IPS DF 4.7 (cell line): Measurements from ENCODE around the gene FAT2.

ENCODE experiments used
- DNase-seq: peaks from one replicate; pipeline ENCODE4 v3.0.0-alpha.2; 2013; ENCODE audit warnings: low spot score; ENCODE audit errors: extremely low read depth

FAT2 gene, protein sequence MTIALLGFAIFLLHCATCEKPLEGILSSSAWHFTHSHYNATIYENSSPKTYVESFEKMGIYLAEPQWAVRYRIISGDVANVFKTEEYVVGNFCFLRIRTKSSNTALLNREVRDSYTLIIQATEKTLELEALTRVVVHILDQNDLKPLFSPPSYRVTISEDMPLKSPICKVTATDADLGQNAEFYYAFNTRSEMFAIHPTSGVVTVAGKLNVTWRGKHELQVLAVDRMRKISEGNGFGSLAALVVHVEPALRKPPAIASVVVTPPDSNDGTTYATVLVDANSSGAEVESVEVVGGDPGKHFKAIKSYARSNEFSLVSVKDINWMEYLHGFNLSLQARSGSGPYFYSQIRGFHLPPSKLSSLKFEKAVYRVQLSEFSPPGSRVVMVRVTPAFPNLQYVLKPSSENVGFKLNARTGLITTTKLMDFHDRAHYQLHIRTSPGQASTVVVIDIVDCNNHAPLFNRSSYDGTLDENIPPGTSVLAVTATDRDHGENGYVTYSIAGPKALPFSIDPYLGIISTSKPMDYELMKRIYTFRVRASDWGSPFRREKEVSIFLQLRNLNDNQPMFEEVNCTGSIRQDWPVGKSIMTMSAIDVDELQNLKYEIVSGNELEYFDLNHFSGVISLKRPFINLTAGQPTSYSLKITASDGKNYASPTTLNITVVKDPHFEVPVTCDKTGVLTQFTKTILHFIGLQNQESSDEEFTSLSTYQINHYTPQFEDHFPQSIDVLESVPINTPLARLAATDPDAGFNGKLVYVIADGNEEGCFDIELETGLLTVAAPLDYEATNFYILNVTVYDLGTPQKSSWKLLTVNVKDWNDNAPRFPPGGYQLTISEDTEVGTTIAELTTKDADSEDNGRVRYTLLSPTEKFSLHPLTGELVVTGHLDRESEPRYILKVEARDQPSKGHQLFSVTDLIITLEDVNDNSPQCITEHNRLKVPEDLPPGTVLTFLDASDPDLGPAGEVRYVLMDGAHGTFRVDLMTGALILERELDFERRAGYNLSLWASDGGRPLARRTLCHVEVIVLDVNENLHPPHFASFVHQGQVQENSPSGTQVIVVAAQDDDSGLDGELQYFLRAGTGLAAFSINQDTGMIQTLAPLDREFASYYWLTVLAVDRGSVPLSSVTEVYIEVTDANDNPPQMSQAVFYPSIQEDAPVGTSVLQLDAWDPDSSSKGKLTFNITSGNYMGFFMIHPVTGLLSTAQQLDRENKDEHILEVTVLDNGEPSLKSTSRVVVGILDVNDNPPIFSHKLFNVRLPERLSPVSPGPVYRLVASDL (N-terminal part only)

DNA sequence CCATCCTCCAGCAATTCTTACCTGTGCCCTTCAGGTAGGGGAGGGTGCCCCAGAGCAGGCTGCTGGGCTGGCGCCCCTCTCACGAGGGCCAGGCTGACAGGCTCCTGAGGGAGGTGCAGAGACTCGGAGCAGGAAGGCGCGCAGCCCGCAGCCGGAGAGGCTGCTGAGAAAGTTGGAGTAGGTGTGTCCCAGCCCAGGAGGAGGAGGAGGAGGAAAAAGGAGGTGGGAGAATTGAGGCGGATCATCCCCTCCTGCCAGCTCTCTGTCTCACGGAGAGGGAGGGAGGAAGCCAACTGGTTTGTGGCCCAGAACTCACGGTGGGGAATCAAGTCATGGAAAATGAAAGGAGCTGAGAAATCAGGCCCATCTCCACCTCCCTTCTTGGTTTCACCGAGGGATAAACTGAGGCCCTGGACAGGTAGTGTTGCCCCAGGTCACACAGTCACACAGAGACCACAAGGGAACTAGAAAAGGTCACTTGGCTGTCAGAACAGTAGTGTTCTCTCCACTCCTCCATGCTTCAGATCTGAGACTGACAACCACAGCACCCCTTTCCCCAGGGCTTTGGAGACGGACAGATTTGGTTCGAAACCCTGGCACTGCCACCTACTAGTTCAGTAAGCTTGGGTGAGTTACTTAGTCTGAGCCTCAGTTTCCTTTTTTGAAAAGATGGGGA is at the start of gene FAT2:
Gene FAT2 (minus strand): TSS at position 188 of the 676 bp plus-strand sequence. CDS start 22,400 bp downstream, outside the sequence.
- no peak for DNase-seq

DNA sequence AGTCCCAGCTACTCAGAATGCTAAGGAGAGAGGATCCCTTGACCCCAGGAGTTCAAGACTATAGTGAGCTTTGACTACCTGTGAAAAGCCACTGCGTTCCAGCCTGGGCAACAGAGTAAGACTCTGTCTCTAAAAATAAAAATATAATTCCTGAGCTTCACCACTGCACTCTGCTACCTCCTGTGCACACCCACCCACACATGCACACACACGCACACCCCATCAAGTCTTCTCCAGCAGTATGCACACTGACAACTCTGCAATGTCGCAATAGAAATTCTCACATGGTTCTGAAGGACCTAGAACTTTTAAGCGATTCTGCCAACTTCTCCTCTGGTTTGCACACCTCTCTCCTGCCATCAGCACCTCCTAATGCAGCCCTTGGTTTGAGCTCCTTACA is 47.5 kb upstream of the FAT2 start:
- no peak for DNase-seq

DNA sequence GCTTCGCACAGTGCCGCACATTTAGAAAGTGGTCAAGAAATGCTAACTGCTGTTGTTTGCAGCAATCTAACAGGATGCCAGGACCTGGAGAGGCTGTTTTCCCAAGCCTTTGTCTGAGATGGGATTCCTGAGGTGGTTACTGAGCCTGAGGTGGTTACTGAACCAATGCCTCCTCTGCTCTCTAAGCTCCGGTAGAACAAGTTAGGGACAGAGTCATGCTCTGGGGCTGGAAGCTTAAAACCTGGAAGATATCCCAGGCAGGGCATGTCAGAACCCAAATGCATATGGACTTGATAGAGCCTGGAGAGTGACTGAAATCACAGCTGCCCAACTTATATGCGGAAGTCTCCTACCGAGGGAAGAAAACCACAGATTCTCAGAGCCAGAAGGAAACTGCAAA is 46.5 kb upstream of the FAT2 start:
- DNase-seq: no peak

DNA sequence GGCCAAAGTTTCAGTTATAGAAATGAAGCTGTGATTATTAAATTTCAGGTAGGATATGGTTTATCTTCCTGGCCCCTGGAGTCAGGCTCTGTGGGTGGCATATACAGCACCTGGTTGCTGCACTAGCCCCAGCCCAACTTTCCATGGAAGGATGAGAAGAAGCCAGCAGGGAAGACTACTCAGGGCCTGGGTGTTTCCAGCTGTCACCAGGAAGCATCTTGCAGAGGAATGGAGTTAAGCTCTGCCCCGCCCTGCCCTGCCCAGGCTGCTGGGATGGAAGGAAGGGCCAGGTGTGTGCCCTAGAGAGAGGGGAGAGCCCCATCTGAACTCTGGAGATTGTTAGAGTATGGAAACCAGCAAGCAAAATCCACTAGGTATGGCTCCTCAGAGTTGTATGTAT is 42.8 kb upstream of the FAT2 start:
- no peak for DNase-seq

DNA sequence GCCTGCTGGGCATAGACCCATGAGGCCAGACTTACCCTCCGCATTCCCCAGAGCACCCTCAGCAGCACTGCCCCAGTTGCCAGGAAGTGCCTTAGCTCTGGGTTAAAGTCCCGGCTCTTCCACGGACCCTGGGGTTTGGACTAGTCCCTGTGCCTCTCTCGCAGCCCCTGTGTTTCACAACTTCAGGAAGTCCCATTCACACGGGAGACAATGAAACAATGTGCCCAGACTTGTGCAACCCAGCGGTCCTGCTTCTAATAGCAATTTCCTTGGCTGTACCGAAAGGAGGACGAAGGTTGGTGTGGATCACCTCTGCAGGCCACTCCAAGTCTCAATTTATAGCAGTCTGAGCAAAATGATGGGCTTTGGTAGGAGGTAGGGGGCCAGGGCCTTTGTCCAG is 41.8 kb upstream of the FAT2 start:
- no peak for DNase-seq

DNA sequence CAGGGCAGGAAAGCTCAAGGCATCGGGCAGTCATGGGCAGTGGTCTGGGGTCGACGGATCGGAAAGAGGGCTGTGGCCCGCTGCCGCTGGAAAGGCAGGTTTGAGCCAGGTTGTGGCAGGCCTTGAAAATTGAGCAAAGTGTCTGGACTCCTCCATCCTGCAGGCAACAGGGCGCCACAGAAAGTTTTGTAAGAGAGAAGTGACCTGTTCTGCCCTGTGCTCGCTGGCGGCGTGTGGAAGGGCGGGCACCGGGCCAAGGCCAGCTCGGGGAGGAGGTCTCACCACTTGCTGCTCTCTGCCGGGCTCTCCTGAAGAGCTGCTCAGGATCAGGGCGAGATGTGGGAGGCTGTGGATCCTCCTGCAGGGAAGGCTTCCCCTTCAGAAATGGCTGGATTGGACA is 41.4 kb upstream of the FAT2 start:
- no peak for DNase-seq

DNA sequence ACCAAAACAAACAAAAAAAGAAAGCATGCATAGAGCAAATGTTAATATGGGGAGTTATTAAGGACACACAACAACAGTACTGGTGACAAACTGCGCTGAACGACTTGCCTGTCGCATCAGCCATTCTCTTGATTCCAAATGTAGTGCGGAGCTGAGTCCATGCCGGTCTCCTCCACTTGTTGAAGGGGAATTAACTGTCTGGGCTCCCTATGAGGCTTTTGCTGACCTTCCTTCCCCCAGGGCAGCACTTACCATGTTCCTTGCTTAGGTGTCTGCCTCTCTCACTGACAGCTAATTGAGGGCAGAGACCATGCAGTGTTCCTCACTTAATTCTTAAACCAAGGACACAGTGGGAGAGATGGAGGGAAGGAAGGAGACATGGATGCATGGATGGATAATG is 40.8 kb upstream of the FAT2 start:
- no peak for DNase-seq

DNA sequence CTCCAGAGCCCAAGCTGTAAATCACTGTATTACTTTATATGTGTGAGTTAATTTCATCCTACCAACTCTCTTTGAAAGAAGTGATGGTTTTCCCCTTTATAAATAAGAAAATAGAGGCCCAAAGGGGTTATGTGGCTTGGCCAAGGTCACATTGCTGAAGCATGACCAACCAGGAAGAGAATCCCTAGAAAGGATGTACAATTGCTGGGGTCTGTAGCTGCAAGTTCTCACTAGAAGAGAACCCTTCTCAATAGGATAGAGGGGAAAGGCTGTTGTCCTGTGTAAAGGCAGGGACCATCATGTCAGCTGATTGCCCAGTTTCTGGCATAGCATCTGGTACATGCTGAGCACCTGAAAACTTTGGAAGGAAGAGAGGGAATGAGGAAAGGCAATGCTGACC is 39.0 kb upstream of the FAT2 start:
- no peak for DNase-seq

DNA sequence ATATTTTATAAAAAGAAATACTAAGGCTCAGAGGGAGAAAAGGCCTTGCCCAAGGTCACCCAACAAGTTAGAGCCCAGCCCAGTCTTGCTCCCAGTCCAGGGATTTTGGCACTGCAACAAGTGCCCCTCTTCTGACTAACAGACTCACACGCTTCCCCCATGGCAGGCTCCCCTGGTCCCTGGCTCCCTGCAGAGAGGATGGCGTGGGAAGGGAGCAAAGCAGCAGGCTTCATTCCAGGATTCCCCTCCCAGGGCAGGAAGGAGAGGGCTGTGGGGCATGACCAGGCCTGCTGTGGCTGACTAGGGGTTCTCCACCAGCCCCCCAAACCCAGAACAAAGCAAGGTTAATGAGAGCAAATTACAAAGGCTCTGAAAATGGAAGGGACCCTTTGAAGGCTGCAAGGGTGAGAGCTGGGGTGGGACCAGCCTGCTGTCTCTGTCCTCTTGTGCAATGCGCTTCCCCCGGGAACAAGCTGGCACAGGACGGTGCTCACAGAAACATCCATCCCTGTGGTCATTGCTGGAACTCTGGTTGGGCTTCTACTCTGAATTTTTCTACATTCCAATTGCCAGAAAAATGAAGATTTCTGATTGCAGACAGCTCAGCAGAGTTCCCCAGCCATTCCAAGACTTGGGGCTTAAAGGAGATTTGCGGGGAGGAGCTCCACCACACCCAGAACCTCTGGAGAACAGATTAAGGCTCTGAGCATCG is 37.1 kb upstream of the FAT2 start:
- DNase-seq: no peak

DNA sequence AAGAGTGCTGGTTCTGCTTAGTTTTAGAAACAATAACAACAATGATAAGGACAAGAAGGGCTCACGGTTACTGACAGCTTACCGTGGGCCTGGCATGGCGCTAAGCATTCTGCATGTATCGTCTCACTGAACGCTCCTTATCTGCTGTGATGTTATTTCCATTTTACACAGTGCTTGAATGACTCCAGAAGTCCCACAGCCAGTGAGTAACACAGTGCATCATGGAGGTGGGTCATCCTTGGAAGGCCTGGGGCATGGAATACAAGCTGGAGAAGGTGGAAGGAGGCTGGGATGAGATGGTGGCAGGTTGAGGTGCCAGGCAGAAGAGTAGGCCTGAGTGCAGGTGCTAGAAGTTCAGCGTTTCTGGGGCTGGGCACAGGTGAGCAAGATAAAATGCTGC is 36.5 kb upstream of the FAT2 start:
- no peak for DNase-seq

DNA sequence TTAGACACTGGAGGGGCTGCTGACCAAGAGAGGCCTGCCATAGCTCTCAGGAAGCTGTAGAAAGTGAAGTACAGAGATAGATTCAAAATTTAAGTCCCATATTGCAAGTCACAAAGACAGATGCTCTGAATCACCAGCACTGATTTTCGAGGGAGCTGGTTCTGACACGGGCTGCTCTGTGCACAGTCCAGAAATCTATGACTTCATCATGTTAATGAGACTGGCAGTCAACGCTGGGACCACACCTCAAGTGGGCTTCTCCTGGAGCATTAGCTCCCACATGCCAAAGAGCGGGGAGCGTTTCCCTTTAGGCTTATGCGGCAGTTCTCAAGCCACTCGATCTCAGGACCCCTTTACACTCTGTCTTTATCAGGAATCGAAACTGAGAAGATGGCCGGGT is 34.2 kb upstream of the FAT2 start:
- DNase-seq: no peak

DNA sequence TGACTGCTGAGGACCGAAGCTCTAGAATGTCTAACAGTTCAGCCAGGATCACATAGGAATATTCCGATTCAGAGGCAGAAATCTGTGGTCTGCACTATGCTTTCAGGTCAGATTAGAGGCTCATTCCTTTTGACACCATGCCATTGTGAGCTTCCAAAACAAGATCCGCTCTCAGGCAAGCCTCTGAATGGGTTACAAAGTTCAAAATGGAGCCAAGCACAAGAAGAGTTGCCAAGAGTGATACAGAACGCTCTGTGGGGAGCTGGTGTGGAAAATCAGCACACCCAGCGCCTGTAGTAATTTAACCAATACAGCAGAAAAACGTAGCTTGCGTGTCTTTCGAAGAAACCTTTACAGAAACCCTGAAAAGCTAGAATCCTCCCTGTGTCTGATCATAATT is 33.3 kb upstream of the FAT2 start:
- DNase-seq: no peak

DNA sequence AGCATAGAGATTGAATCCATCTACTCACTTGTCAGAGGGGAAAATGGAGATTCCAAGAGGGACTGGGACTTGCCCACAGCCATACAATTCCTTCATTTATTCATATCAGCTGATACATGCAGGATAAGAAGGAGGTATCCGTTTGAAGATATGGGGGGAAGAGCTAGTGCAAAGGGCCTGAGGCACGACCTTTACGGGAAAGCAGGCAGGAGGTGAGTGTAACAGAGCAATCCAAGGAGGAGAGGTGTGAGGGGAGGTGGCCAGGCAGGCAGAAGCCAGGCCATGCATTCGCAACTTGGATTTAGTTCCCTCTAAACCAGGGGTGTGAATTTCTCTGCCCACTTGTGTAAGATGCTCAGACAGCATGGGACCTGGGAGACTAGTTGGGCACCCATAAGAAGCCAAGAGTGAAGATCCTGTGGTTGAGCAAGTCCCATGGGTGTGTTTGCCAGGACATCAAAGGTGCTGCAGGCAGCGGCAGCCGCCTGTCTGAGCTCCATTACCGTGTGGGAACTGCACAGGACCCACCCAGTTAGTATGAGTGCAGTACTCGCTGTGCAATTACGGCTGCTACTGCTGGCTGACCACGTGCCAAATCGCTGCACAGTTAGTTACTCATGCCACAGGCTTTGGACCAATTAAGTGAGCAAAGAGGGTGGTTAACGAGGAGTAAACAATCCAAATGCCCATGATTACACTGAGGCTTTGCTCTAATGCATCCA is 31.4 kb upstream of the FAT2 start:
- DNase-seq: no peak

DNA sequence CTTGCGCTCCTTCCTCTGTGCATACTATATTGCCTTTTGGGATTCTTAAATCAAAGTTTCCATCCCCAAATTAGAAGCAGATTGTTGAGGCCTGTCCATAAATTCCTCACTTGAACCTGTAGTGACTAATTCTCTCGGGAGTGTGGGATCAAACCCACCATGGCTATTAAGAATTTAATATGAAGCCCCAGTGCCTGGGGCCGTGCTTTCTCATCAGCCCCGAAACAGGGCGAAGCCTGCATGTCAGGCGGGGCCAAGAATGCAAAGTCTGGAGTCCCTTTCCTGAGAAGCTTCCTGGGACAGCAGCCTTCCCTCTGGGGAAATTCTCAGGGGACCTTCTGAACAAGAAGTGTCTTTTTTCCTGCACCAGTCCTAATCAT is 29.3 kb upstream of the FAT2 start:
- DNase-seq: no peak

DNA sequence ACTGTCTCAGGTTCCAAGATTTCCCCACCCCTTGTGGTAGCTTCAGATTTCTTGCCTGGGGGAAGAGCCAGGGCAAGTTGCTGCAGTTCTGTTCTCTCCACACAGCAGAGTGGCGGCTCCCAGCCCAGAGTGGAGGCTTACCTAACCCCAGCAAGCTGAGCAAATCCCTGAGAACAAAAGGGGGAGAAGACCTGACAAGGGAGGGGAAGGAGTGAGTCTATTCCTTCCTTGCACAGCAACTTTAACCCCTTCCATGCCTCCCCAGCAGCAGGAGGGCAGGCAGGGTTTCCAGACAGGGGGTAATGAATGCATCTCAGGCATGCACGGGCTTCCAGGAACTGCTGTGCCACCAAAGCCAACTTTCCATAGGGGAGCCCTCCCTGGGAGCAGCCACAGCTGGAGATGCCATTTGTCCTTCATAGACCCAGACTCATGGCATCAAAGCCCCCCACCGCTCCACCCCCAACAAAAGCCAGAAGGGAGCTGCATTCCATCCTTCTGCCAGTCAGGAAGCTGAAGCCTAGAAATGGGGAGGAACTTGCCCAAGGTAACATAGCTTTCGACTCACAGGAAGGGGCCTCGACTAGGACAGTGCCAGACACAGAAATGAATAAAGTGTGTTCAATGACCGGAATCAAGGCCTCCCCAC is 28.8 kb upstream of the FAT2 start:
- no peak for DNase-seq

DNA sequence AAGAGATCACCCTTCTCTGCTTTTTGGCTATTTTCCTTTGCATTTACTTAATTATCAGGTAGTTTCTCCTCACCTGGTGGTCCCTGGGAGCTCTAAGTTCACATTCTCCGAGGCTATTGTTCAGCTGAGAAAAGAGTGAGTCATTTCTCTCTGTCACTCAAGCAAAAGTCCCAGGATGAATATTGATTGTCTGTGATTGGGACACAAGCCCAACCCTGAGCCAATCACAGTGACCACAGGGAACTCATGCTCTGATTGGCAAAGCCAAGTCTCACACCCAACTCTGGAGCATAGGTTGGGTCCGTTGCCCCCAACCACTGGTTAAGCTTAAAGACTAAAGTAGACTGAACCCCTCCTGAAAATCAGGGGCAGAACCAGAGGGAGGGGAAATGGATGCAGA is 27.8 kb upstream of the FAT2 start:
- DNase-seq: no peak

DNA sequence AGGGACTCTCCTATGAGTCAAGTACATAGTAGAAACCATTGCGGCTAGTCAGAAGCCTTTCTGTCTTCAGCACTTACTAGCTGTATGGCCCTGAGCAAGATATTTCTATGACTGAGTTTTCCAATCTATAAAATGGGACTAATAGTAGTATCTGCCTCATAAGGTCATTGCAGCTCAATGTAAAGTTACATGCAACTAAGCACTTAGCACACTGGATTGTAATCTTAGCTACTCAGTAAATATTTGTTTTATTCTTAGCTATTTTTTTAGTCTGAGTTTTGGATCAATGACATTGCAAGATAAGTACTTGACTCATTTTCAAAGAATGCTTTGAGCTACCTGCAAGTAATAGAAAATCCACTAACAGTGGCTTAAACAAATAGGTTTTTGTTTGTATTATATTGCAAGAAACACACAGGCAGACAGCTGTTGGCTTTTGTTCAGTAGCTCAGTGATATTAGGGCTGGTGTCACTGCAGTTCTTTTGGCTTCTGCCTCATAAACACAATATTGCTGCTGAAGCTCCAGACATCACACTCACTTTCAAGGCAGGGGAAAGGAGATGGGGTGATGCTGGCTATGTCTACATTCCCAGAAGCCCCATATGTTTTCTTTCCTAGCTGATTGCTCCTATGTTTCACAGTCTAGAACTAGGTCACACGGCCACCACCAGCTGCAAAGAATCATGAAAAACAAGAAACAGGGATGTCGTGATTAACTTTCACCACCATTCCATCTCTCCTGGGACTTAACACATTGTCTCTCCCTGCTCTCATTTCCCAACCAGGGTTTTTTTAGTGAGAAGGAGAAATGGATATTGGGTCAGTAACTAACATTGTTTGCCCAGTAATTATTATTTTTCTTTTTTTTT is 26.9 kb upstream of the FAT2 start:
- DNase-seq: no peak

DNA sequence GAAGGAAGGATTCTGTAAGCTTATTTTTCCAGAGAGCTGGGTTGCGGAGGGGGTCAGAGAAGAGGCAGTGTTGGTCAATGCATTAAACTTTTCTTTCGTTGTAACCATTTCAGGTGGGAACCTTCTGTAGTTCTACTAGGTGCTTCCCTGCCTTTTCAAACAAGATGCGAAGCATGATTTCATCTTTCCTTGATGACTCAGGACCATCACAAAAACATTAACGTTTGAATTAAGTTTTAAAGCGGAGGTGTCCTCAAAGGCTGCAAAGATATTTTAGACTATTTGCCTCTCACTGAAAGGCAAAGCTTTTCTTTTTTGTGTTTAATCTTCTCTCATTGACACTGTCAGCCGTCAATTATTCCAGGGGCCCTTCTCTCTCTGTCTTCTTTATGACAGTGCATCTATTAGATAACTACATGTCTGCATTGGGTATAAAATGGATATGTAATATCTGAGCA is 26.3 kb upstream of the FAT2 start:
- no peak for DNase-seq
